WTC11 (cell line): ENCODE measurements around the gene CAMTA1. TPM values are rescaled to one million over a fixed set of nuclear protein-coding genes. Genes with fewer than 3 reads are reported as not detected.

ENCODE experiments used
- ATAC-seq: fragments of 200-7000 bp; cut with Tn5 transposase; 2 replicates; pipeline ENCODE4 v1.10.0; 2021; ENCODE audit warnings: mild to moderate bottlenecking, moderate library complexity
- CTCF ChIA-PET: fragments of 300-600 bp; sonication (Branson Sonifier 250); formaldehyde crosslinking; loops from one replicate; lab custom pipeline; 2021; ENCODE audit warnings: antibody characterized with exemption; lab: Charles Lee
- POLR2A ChIA-PET: fragments of 350-600 bp; sonication (Branson Sonifier 250); formaldehyde crosslinking; loops from one replicate; lab custom pipeline; 2021; ENCODE audit warnings: antibody characterized with exemption; lab: Charles Lee
- DNase-seq: peaks from one replicate; pipeline ENCODE4 v3.0.0; 2021; ENCODE audit warnings: low spot score
- H3K27ac Mint-ChIP-seq: 2 replicates; pipeline ENCODE4 v1.8.0; 2021; ENCODE audit warnings: mixed read lengths
- H3K27me3 Mint-ChIP-seq: 2 replicates; pipeline ENCODE4 v1.8.0; 2021; ENCODE audit warnings: low read depth, mild to moderate bottlenecking, moderate library complexity, mixed read lengths
- H3K36me3 Mint-ChIP-seq: 2 replicates; pipeline ENCODE4 v1.8.0; 2021; ENCODE audit warnings: mixed read lengths
- H3K4me1 Mint-ChIP-seq: 2 replicates; pipeline ENCODE4 v1.8.0; 2022; ENCODE audit warnings: mixed read lengths
- H3K4me3 Mint-ChIP-seq: 2 replicates; pipeline ENCODE4 v1.8.0; 2021; ENCODE audit warnings: mild to moderate bottlenecking, moderate library complexity, mixed read lengths
- H3K9me3 Mint-ChIP-seq: 2 replicates; pipeline ENCODE4 v1.8.0; 2021; ENCODE audit warnings: mixed read lengths
- ATF1 ChIP-seq: sonication (generic); formaldehyde crosslinking; IDR thresholded peaks from 2 replicates; pipeline ENCODE4 v1.8.1; 2023; ENCODE audit warnings: mild to moderate bottlenecking, moderate library complexity, missing genetic modification reagents
- CREM ChIP-seq: sonication (generic); formaldehyde crosslinking; IDR thresholded peaks from 2 replicates; pipeline ENCODE4 v1.8.1; 2022; ENCODE audit warnings: mild to moderate bottlenecking, missing genetic modification reagents, moderate library complexity
- ELF4 ChIP-seq: sonication (generic); formaldehyde crosslinking; IDR thresholded peaks from 2 replicates; pipeline ENCODE4 v1.8.1; 2022; ENCODE audit warnings: low read depth, mild to moderate bottlenecking, moderate library complexity, missing genetic modification reagents
- EMX1 ChIP-seq: fragments of 250-450 bp; sonication (Bioruptor Pico); IDR thresholded peaks from 2 replicates; pipeline ENCODE4 v1.8.0; 2021; ENCODE audit warnings: mild to moderate bottlenecking
- GRHL2 ChIP-seq: fragments of 250-450 bp; sonication (Bioruptor Pico); IDR thresholded peaks from 2 replicates; pipeline ENCODE4 v1.8.0; 2022; ENCODE audit warnings: mild to moderate bottlenecking, moderate library complexity; ENCODE audit not compliant: insufficient replicate concordance, severe bottlenecking
- HMGA2 ChIP-seq: fragments of 250-450 bp; sonication (Bioruptor Pico); IDR thresholded peaks from 2 replicates; pipeline ENCODE4 v1.4.0; 2021; ENCODE audit warnings: mild to moderate bottlenecking, moderate library complexity
- IRF2 ChIP-seq: sonication (generic); formaldehyde crosslinking; IDR thresholded peaks from 2 replicates; pipeline ENCODE4 v1.8.0; 2022; ENCODE audit warnings: low read depth, missing genetic modification reagents, borderline replicate concordance
- JUN ChIP-seq: sonication (generic); formaldehyde crosslinking; IDR thresholded peaks from 2 replicates; pipeline ENCODE4 v1.8.0; 2023; ENCODE audit warnings: mild to moderate bottlenecking, missing genetic modification reagents
- MXD4 ChIP-seq: fragments of 250-450 bp; sonication (Bioruptor Pico); IDR thresholded peaks from 2 replicates; pipeline ENCODE4 v1.8.0; 2021; ENCODE audit warnings: mild to moderate bottlenecking, moderate library complexity, borderline replicate concordance
- NFYB ChIP-seq: sonication (generic); formaldehyde crosslinking; conservative IDR thresholded peaks from 2 replicates; pipeline ENCODE4 v1.8.0; 2022; ENCODE audit warnings: low read depth, missing genetic modification reagents
- RELA ChIP-seq: sonication (generic); formaldehyde crosslinking; IDR thresholded peaks from 2 replicates; pipeline ENCODE4 v1.8.1; 2022; ENCODE audit warnings: missing genetic modification reagents, mild to moderate bottlenecking, borderline replicate concordance
- SP1 ChIP-seq: sonication (generic); formaldehyde crosslinking; conservative IDR thresholded peaks from 2 replicates; pipeline ENCODE4 v1.8.1; 2022; ENCODE audit warnings: missing genetic modification reagents
- ZBTB21 ChIP-seq: sonication (generic); formaldehyde crosslinking; IDR thresholded peaks from 2 replicates; pipeline ENCODE4 v1.8.1; 2023; ENCODE audit warnings: mild to moderate bottlenecking, missing genetic modification reagents, borderline replicate concordance
- ZNF263 ChIP-seq: sonication (generic); formaldehyde crosslinking; IDR thresholded peaks from 2 replicates; pipeline ENCODE4 v1.8.1; 2022; ENCODE audit warnings: low read depth, mild to moderate bottlenecking, moderate library complexity, missing genetic modification reagents
- total RNA-seq: library from RNA; stranded (reverse); gene quantifications from 3 replicates; pipeline ENCODE4 v1.2.3, GENCODE V29; 2021
- TF ChIP-seq, protein P1 (sequence below): sonication (generic); formaldehyde crosslinking; IDR thresholded peaks from 2 replicates; pipeline ENCODE4 v1.8.1; 2023; ENCODE audit warnings: mild to moderate bottlenecking, missing genetic modification reagents, moderate library complexity
- TF ChIP-seq, protein P2 (sequence below): sonication (generic); formaldehyde crosslinking; IDR thresholded peaks from 2 replicates; pipeline ENCODE4 v1.8.0; 2022; ENCODE audit warnings: mild to moderate bottlenecking, missing genetic modification reagents
- TF ChIP-seq, protein P3 (sequence below): sonication (generic); formaldehyde crosslinking; IDR thresholded peaks from 2 replicates; pipeline ENCODE4 v1.8.1; 2022; ENCODE audit warnings: low read depth, mild to moderate bottlenecking, moderate library complexity, missing genetic modification reagents, borderline replicate concordance
- TF ChIP-seq, protein P4 (sequence below): fragments of 200-600 bp; IDR thresholded peaks from 2 replicates; pipeline ENCODE4 v1.8.0; 2022; ENCODE audit warnings: antibody characterized with exemption
- TF ChIP-seq, protein P5 (sequence below): fragments of 250-450 bp; sonication (Bioruptor Pico); IDR thresholded peaks from 2 replicates; pipeline ENCODE4 v1.9.0; 2021; ENCODE audit warnings: mild to moderate bottlenecking
- TF ChIP-seq, protein P6 (sequence below): sonication (generic); formaldehyde crosslinking; IDR thresholded peaks from 2 replicates; pipeline ENCODE4 v1.8.1; 2023; ENCODE audit warnings: mild to moderate bottlenecking, moderate library complexity, missing genetic modification reagents
- TF ChIP-seq, protein P7 (sequence below): sonication (generic); formaldehyde crosslinking; IDR thresholded peaks from 2 replicates; pipeline ENCODE4 v1.8.0; 2022; ENCODE audit warnings: mild to moderate bottlenecking, missing genetic modification reagents

Gene CAMTA1
- total RNA-seq, 1 experiment from 2014 or later = 86.4 TPM

DNA sequence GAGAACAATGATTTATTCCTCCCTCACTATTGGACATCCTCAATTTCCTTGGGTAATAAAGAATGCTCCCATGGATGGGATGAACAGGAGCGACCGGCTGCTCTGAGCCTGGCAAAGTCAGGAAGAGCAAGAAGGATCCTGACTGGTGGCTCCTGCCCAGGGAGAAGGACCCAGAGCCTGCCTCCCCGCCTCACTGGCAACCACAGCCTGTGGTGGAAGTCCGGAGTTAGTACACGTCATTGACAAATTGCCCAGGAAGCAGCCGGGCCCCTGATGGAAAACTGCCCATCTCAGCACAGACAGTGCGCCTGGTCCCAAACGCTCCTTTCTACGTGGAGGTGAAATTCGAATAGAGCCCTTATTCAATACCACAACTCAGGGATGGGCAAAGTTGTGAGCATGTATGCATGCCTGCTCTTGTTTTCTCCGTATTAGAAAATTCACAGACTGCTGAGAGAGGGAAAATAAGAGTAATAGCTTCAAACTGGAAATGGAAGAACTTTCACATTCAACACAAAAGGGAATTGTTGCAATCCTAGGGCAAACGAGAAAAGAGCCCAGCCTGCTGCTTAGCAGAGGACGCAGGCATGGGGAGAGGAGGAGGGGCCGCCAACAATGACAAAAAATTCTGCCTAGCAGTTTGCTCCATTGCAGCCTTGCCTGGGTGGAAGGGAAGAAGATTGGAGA, 588.8 kb downstream of the CAMTA1 start:
- H3K27ac Mint-ChIP-seq = no peak overlapping the region
- CTCF ChIA-PET = no interaction called here
- DNase-seq = no peak

DNA sequence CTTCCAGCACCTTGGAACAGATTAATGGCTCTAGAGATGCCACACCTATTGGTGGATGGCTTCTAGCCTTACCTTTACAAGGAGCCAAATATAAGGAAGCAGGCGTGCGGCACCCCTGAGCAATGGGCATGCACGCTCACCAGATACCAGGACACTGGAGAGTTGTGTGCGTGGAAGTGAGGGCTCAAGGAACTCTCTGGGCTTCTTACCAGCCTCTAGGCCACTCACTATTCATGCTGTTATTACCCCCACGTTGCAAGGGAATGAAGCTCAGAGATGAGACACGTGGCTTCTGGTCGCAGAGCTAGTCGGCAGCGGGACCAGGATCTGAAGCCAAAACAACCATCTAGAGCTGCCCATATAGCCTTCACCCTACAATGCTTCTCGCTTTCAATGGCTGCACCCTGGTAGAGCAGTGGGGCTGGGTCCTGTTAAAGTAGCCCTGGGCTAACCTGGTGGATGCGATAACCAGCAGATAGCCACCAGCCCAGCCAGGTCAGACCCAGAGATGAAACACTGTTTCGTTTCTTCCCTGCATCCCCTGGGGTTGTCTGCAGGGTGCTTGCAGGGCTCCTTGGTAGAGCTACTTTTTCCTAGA, 589.4 kb downstream of the CAMTA1 start:
- no peaks in the 10 kb centered on the region for H3K9me3 Mint-ChIP-seq
- no peak for DNase-seq
- POLR2A ChIA-PET = no interaction called here
- peaks cover 34% of the 10 kb centered on the region for H3K4me1 Mint-ChIP-seq
- TF ChIP-seq CREM (CRISPR knock-in tag) (no peak), MXD4 (no peak), ZNF263 (CRISPR knock-in tag) (no peak), GRHL2 (CRISPR knock-in tag) (no peak), ZBTB21 (no peak), ATF1 (no peak), NFYB (CRISPR knock-in tag) (no peak), JUN (CRISPR knock-in tag) (no peak), HMGA2 (CRISPR knock-in tag) (no peak), RELA (CRISPR knock-in tag) (no peak), ELF4 (CRISPR knock-in tag) (no peak), SP1 (CRISPR knock-in tag) (no peak), EMX1 (CRISPR knock-in tag) (no peak)
- TF ChIP-seq, protein P1, sequence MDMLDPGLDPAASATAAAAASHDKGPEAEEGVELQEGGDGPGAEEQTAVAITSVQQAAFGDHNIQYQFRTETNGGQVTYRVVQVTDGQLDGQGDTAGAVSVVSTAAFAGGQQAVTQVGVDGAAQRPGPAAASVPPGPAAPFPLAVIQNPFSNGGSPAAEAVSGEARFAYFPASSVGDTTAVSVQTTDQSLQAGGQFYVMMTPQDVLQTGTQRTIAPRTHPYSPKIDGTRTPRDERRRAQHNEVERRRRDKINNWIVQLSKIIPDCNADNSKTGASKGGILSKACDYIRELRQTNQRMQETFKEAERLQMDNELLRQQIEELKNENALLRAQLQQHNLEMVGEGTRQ (CRISPR knock-in tag) = no peak
- TF ChIP-seq, protein P2, sequence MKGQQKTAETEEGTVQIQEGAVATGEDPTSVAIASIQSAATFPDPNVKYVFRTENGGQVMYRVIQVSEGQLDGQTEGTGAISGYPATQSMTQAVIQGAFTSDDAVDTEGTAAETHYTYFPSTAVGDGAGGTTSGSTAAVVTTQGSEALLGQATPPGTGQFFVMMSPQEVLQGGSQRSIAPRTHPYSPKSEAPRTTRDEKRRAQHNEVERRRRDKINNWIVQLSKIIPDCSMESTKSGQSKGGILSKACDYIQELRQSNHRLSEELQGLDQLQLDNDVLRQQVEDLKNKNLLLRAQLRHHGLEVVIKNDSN (CRISPR knock-in tag) = no peak
- TF ChIP-seq, protein P3, sequence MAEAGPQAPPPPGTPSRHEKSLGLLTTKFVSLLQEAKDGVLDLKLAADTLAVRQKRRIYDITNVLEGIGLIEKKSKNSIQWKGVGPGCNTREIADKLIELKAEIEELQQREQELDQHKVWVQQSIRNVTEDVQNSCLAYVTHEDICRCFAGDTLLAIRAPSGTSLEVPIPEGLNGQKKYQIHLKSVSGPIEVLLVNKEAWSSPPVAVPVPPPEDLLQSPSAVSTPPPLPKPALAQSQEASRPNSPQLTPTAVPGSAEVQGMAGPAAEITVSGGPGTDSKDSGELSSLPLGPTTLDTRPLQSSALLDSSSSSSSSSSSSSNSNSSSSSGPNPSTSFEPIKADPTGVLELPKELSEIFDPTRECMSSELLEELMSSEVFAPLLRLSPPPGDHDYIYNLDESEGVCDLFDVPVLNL (CRISPR knock-in tag) = no peak
- TF ChIP-seq, protein P4, sequence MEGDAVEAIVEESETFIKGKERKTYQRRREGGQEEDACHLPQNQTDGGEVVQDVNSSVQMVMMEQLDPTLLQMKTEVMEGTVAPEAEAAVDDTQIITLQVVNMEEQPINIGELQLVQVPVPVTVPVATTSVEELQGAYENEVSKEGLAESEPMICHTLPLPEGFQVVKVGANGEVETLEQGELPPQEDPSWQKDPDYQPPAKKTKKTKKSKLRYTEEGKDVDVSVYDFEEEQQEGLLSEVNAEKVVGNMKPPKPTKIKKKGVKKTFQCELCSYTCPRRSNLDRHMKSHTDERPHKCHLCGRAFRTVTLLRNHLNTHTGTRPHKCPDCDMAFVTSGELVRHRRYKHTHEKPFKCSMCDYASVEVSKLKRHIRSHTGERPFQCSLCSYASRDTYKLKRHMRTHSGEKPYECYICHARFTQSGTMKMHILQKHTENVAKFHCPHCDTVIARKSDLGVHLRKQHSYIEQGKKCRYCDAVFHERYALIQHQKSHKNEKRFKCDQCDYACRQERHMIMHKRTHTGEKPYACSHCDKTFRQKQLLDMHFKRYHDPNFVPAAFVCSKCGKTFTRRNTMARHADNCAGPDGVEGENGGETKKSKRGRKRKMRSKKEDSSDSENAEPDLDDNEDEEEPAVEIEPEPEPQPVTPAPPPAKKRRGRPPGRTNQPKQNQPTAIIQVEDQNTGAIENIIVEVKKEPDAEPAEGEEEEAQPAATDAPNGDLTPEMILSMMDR = no peak
- TF ChIP-seq, protein P5, sequence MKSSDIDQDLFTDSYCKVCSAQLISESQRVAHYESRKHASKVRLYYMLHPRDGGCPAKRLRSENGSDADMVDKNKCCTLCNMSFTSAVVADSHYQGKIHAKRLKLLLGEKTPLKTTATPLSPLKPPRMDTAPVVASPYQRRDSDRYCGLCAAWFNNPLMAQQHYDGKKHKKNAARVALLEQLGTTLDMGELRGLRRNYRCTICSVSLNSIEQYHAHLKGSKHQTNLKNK = no peak
- no peak overlapping the region for H3K27ac Mint-ChIP-seq
- no peaks in the 10 kb centered on the region for H3K36me3 Mint-ChIP-seq
- ATAC-seq = no peak
- H3K4me3 Mint-ChIP-seq = no peak overlapping the region
- no peaks in the 10 kb centered on the region for H3K27me3 Mint-ChIP-seq
- CTCF ChIA-PET = no interaction called here

More for the DNA sequence above, 588.8 kb downstream of the CAMTA1 start:
- no peaks in the 10 kb centered on the region for H3K27me3 Mint-ChIP-seq
- H3K4me1 Mint-ChIP-seq = peaks cover 27% of the 10 kb centered on the region
- no peak overlapping the region for H3K4me3 Mint-ChIP-seq
- H3K9me3 Mint-ChIP-seq = no peaks in the 10 kb centered on the region
- POLR2A ChIA-PET = no interaction called here
- no peaks in the 10 kb centered on the region for H3K36me3 Mint-ChIP-seq
- no peak for ATAC-seq
- TF ChIP-seq, protein P6, sequence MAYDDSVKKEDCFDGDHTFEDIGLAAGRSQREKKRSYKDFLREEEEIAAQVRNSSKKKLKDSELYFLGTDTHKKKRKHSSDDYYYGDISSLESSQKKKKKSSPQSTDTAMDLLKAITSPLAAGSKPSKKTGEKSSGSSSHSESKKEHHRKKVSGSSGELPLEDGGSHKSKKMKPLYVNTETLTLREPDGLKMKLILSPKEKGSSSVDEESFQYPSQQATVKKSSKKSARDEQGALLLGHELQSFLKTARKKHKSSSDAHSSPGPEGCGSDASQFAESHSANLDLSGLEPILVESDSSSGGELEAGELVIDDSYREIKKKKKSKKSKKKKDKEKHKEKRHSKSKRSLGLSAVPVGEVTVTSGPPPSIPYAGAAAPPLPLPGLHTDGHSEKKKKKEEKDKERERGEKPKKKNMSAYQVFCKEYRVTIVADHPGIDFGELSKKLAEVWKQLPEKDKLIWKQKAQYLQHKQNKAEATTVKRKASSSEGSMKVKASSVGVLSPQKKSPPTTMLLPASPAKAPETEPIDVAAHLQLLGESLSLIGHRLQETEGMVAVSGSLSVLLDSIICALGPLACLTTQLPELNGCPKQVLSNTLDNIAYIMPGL (CRISPR knock-in tag) = no peak
- TF ChIP-seq IRF2 (CRISPR knock-in tag) = no peak
- TF ChIP-seq, protein P7, sequence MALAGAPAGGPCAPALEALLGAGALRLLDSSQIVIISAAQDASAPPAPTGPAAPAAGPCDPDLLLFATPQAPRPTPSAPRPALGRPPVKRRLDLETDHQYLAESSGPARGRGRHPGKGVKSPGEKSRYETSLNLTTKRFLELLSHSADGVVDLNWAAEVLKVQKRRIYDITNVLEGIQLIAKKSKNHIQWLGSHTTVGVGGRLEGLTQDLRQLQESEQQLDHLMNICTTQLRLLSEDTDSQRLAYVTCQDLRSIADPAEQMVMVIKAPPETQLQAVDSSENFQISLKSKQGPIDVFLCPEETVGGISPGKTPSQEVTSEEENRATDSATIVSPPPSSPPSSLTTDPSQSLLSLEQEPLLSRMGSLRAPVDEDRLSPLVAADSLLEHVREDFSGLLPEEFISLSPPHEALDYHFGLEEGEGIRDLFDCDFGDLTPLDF (CRISPR knock-in tag) = no peak
